H1 (cell line): ENCODE measurements around the gene MRPL50. TPM values are rescaled to one million over a fixed set of nuclear protein-coding genes. Genes with fewer than 3 reads are reported as not detected.

ENCODE experiments used
- CTCF ChIA-PET: fragments of 300-600 bp; sonication (Branson Sonifier 250); formaldehyde crosslinking; loops from one replicate; lab custom pipeline; 2021; ENCODE audit not compliant: partially characterized antibody; lab: Charles Lee
- POLR2A ChIA-PET: fragments of 300-600 bp; sonication (Branson Sonifier 250); formaldehyde crosslinking; loops from one replicate; lab custom pipeline; 2021; ENCODE audit warnings: inconsistent platforms; ENCODE audit not compliant: partially characterized antibody; lab: Charles Lee
- DNase-seq, 2 experiments: peaks; one replicate each; pipeline versions ENCODE4 v3.0.0 to v3.0.0-alpha.2; 2010 to 2022; ENCODE audit warnings: low spot score in 2 of 2, low read depth in 1 of 2, mixed read lengths in 1 of 2
- FAIRE-seq: peaks from 2 replicates; lab custom pipeline; 2011; peaks lifted over from hg19 to GRCh38; lab: Jason Lieb, UNC
- H2AFZ ChIP-seq: 2 replicates; pipeline ENCODE4 v1.8.1; 2012; ENCODE audit warnings: low read length, inconsistent platforms
- H2AK5ac ChIP-seq: 2 replicates; pipeline ENCODE4 v1.6.1; 2013; ENCODE audit warnings: low read depth, low read length
- H2BK120ac ChIP-seq: replicated peaks from 2 replicates; pipeline ENCODE3; 2013; ENCODE audit warnings: low read depth, low read length, inconsistent platforms
- H2BK12ac ChIP-seq: 2 replicates; pipeline ENCODE4 v1.6.1; 2013; ENCODE audit warnings: low read depth, low read length
- H2BK15ac ChIP-seq: 2 replicates; pipeline ENCODE4 v1.6.1; 2013; ENCODE audit warnings: low read length
- H2BK20ac ChIP-seq: 2 replicates; pipeline ENCODE4 v1.6.1; 2013; ENCODE audit warnings: low read length
- H2BK5ac ChIP-seq: 2 replicates; pipeline ENCODE4 v1.6.1; 2013; ENCODE audit warnings: low read depth, low read length
- H3K14ac ChIP-seq: 2 replicates; pipeline ENCODE4 v1.6.1; 2013; ENCODE audit warnings: inconsistent platforms; ENCODE audit not compliant: insufficient read length
- H3K18ac ChIP-seq: 2 replicates; pipeline ENCODE4 v1.6.1; 2013; ENCODE audit warnings: low read length; ENCODE audit errors: extremely low read depth
- H3K23ac ChIP-seq: 2 replicates; pipeline ENCODE4 v1.6.1; 2013; ENCODE audit warnings: inconsistent platforms; ENCODE audit not compliant: insufficient read length
- H3K23me2 ChIP-seq: 2 replicates; pipeline ENCODE4 v1.6.1; 2013; ENCODE audit warnings: low read depth, low read length
- H3K27ac ChIP-seq: 2 replicates; pipeline ENCODE4 v1.6.1; 2011; ENCODE audit warnings: low read depth, low read length, inconsistent platforms
- H3K27me3 ChIP-seq, 4 experiments: replicated peaks in 1 of 4; 1 replicate in 1 of 4; 2 replicates in 3 of 4; pipeline versions ENCODE4 v1.6.1 to v1.8.1; 2011 to 2013; ENCODE audit warnings: low read length in 3 of 4, mild to moderate bottlenecking in 3 of 4, inconsistent platforms in 2 of 4, mixed read lengths in 2 of 4, moderate library complexity in 1 of 4; ENCODE audit not compliant: control insufficient read depth in 3 of 4, insufficient read depth in 3 of 4; ENCODE audit errors: extremely low read depth in 1 of 4
- H3K36me3 ChIP-seq, 4 experiments: 2 replicates each; pipeline versions ENCODE4 v1.6.1 to v1.8.1; 2011 to 2013; ENCODE audit warnings: mild to moderate bottlenecking in 4 of 4, low read length in 3 of 4, moderate library complexity in 2 of 4, control low read depth in 1 of 4, inconsistent platforms in 1 of 4; ENCODE audit not compliant: insufficient read depth in 4 of 4, control insufficient read depth in 2 of 4
- H3K4ac ChIP-seq: replicated peaks from 2 replicates; pipeline ENCODE3; 2013; ENCODE audit warnings: low read length, low read depth, mixed read lengths, inconsistent platforms; ENCODE audit not compliant: insufficient read length
- H3K4me1 ChIP-seq, 4 experiments: replicated peaks in 1 of 4; 1 replicate in 1 of 4; 2 replicates in 3 of 4; pipeline versions ENCODE4 v1.6.1 to v1.8.1; 2011 to 2013; ENCODE audit warnings: low read length in 3 of 4, inconsistent platforms in 2 of 4, mixed read lengths in 1 of 4; ENCODE audit not compliant: insufficient read depth in 4 of 4, control insufficient read depth in 3 of 4
- H3K4me2 ChIP-seq, 2 experiments: 2 replicates each; pipeline versions ENCODE4 v1.6.1 to v1.8.1; 2011 to 2013; ENCODE audit warnings: low read depth in 2 of 2, low read length in 2 of 2, control low read depth in 1 of 2, inconsistent platforms in 1 of 2, mild to moderate bottlenecking in 1 of 2; ENCODE audit not compliant: insufficient read depth in 1 of 2
- H3K4me3 ChIP-seq, 4 experiments: fragments of 200-600, 300-600 bp in 1 of 4; sonication (generic), shearing (Covaris generic), sonication (Bioruptor Twin) in 1 of 4; 2 replicates each; pipeline versions ENCODE4 v1.5.1 to v1.8.1; 2011 to 2016; ENCODE audit warnings: low read length in 4 of 4, low read depth in 3 of 4, control low read depth in 2 of 4, inconsistent platforms in 2 of 4, mild to moderate bottlenecking in 2 of 4, mixed read lengths in 1 of 4, moderate library complexity in 1 of 4; ENCODE audit not compliant: insufficient read depth in 2 of 4; ENCODE audit errors: extremely low read depth in 1 of 4
- H3K56ac ChIP-seq: replicated peaks from 2 replicates; pipeline ENCODE3; 2013; ENCODE audit warnings: low read depth, mild to moderate bottlenecking, mixed read lengths, low read length, inconsistent platforms; ENCODE audit not compliant: insufficient read length
- H3K79me1 ChIP-seq: 2 replicates; pipeline ENCODE4 v1.6.1; 2013; ENCODE audit warnings: low read depth, low read length, control low read depth
- H3K79me2 ChIP-seq, 2 experiments: 2 replicates each; pipeline versions ENCODE4 v1.6.1 to v1.8.1; 2012 to 2013; ENCODE audit warnings: low read length in 2 of 2, mild to moderate bottlenecking in 2 of 2, inconsistent platforms in 1 of 2; ENCODE audit not compliant: insufficient read depth in 2 of 2, control insufficient read depth in 1 of 2
- H3K9ac ChIP-seq, 4 experiments: replicated peaks in 1 of 4; 1 replicate in 1 of 4; 2 replicates in 3 of 4; pipeline versions ENCODE4 v1.6.1 to v1.8.1; 2011 to 2013; ENCODE audit warnings: low read depth in 3 of 4, low read length in 3 of 4, control low read depth in 2 of 4, mild to moderate bottlenecking in 2 of 4, moderate library complexity in 2 of 4, inconsistent platforms in 1 of 4; ENCODE audit errors: extremely low read depth in 1 of 4
- H3K9me3 ChIP-seq, 2 experiments: 2 replicates each; pipeline versions ENCODE4 v1.6.1 to v1.8.1; 2012 to 2013; ENCODE audit warnings: mild to moderate bottlenecking in 2 of 2, moderate library complexity in 2 of 2, control low read depth in 1 of 2, inconsistent platforms in 1 of 2, low read depth in 1 of 2, low read length in 1 of 2, mixed read lengths in 1 of 2; ENCODE audit not compliant: insufficient read depth in 2 of 2
- H4K20me1 ChIP-seq, 2 experiments: replicated peaks in 1 of 2; 2 replicates each; pipeline versions ENCODE3 to v1.8.1; 2011 to 2013; ENCODE audit warnings: inconsistent platforms in 2 of 2, low read length in 2 of 2, mild to moderate bottlenecking in 1 of 2; ENCODE audit not compliant: insufficient read depth in 2 of 2, control insufficient read depth in 1 of 2
- H4K5ac ChIP-seq: 2 replicates; pipeline ENCODE4 v1.6.1; 2013; ENCODE audit warnings: low read length, low read depth, mixed read lengths, inconsistent platforms; ENCODE audit not compliant: insufficient read length
- H4K8ac ChIP-seq: 2 replicates; pipeline ENCODE4 v1.8.0; 2013; ENCODE audit warnings: mild to moderate bottlenecking, moderate library complexity, low read length, inconsistent platforms; ENCODE audit not compliant: insufficient read depth; ENCODE audit errors: extremely low read depth
- H4K91ac ChIP-seq: replicated peaks from 2 replicates; pipeline ENCODE3; 2013; ENCODE audit warnings: low read length, mixed read lengths, inconsistent platforms; ENCODE audit not compliant: insufficient read length
- CEBPB ChIP-seq: IDR thresholded peaks from 2 replicates; pipeline ENCODE4 v1.6.1; 2012; ENCODE audit warnings: low read depth, low read length
- CTBP2 ChIP-seq: IDR thresholded peaks from 2 replicates; pipeline ENCODE4 v1.7.0; 2011; ENCODE audit warnings: borderline replicate concordance, mild to moderate bottlenecking, moderate library complexity, mixed read lengths, low read length; ENCODE audit not compliant: insufficient read depth, insufficient read length
- FOSL1 ChIP-seq: IDR thresholded peaks from 2 replicates; pipeline ENCODE4 v1.6.1; 2011; ENCODE audit warnings: mild to moderate bottlenecking, low read depth, low read length, moderate library complexity; ENCODE audit not compliant: insufficient read depth
- JUN ChIP-seq: IDR thresholded peaks from 2 replicates; pipeline ENCODE4 v1.6.1; 2011; ENCODE audit warnings: low read depth, mild to moderate bottlenecking, improper control_type of control experiment, low read length
- KDM1A ChIP-seq: fragments of 200-600, 300-600 bp; sonication (generic); IDR thresholded peaks from 2 replicates; pipeline ENCODE4 v1.7.1; 2016; ENCODE audit warnings: mild to moderate bottlenecking, low read length, borderline replicate concordance
- POLR2A ChIP-seq, 2 experiments: IDR thresholded peaks; 1 replicate in 1 of 2; 2 replicates in 1 of 2; pipeline ENCODE4 v1.6.1; 2011; ENCODE audit warnings: low read depth in 2 of 2, low read length in 2 of 2, mild to moderate bottlenecking in 2 of 2; ENCODE audit errors: control extremely low read depth in 1 of 2
- POU5F1 ChIP-seq: IDR thresholded peaks from 2 replicates; pipeline ENCODE4 v1.6.1; 2011; ENCODE audit warnings: low read depth, mild to moderate bottlenecking, low read length, moderate library complexity
- RBBP5 ChIP-seq: IDR thresholded peaks from 2 replicates; pipeline ENCODE4 v1.7.1; 2012; ENCODE audit warnings: low read depth, mild to moderate bottlenecking, inconsistent platforms, low read length, moderate library complexity, borderline replicate concordance
- SAP30 ChIP-seq: fragments of 300-600 bp; sonication (generic); IDR thresholded peaks from 2 replicates; pipeline ENCODE4 v1.7.1; 2012; ENCODE audit warnings: low read length, moderate library complexity, mild to moderate bottlenecking, inconsistent platforms; ENCODE audit not compliant: insufficient read depth, insufficient replicate concordance
- SP2 ChIP-seq: IDR thresholded peaks from 2 replicates; pipeline ENCODE4 v1.6.1; 2012; ENCODE audit warnings: mild to moderate bottlenecking, low read length, inconsistent platforms
- TCF12 ChIP-seq: IDR thresholded peaks from 2 replicates; pipeline ENCODE4 v1.6.1; 2011; ENCODE audit warnings: low read depth, mild to moderate bottlenecking, low read length
- YY1 ChIP-seq: IDR thresholded peaks from 2 replicates; pipeline ENCODE4 v1.6.1; 2011; ENCODE audit warnings: low read depth, mild to moderate bottlenecking, low read length
- polyA plus RNA-seq, 7 experiments: library from polyadenylated mRNA; depleted of rRNA in 3 of 7; stranded (reverse) in 5 of 7; unstranded in 2 of 7; fragments of >200 nt in 5 of 7; fragments of 200-250 nt in 2 of 7; gene quantifications; 1 replicate in 5 of 7; 2 replicates in 1 of 7; 4 replicates in 1 of 7; pipeline versions ENCODE4 v1.2.1 to v1.2.3, GENCODE V29; 2011 to 2013; ENCODE audit warnings: missing spikeins in 2 of 7, mixed read lengths in 2 of 7
- total RNA-seq: library from RNA; stranded (reverse); fragmentation: NEBNext Ultra II Directional; extraction: Animal tissue kit (Norgen Biotek cat#: 25700); gene quantifications from 2 replicates; pipeline ENCODE4 v1.2.1, GENCODE V29; 2021

The MRPL50 gene
- total and polyA plus RNA-seq, 2 of the 8 experiments (the other 6 are each of a cell fraction or from before 2014, with no cell fraction given) = 17.8 to 25.1 TPM

- no peak overlapping the region for H2AK5ac ChIP-seq
- no peak overlapping the region for H2BK20ac ChIP-seq
- no peak overlapping the region for H4K8ac ChIP-seq
- H2AFZ ChIP-seq = no peak overlapping the region
- H3K56ac ChIP-seq = no peak overlapping the region
- H3K36me3 ChIP-seq = no peaks in the 10 kb centered on the region
- H2BK15ac ChIP-seq = no peak overlapping the region
- no peak overlapping the region for H3K27ac ChIP-seq
- H2BK5ac ChIP-seq = no peak overlapping the region
- no peaks in the 10 kb centered on the region for H3K27me3 ChIP-seq
- H3K4me3 ChIP-seq = no peak overlapping the region
- no peaks in the 10 kb centered on the region for H3K4me1 ChIP-seq
- TF ChIP-seq CEBPB (no peak), JUN (no peak), TCF12 (no peak), POU5F1 (no peak), KDM1A (no peak), FOSL1 (no peak), YY1 (no peak), POLR2A (IDR thresholded peaks at IDR 0.05; ENCODE audit: control extremely low read depth in 1 of 2, low read depth in 2 of 2, low read length in 2 of 2) (no peak), SAP30 (no peak), SP2 (no peak), CTBP2 (no peak), RBBP5 (no peak)
- no peak overlapping the region for H3K9ac ChIP-seq
- no peak overlapping the region for H3K18ac ChIP-seq
- ChIA-PET CTCF (interaction anchor here (0.6 kb wide), 1 partner anchor 951 kb away, joined by 3 read pairs; no protein-coding TSS in a partner anchor), POLR2A (no interaction called here)
- no peaks in the 10 kb centered on the region for H4K20me1 ChIP-seq
- H3K9me3 ChIP-seq = no peaks in the 10 kb centered on the region
- no peaks in the 10 kb centered on the region for H3K23me2 ChIP-seq
- H3K23ac ChIP-seq = no peak overlapping the region
- no peak overlapping the region for H4K5ac ChIP-seq
- no peak for DNase-seq
- H4K91ac ChIP-seq = no peak overlapping the region
- no peak overlapping the region for H3K4ac ChIP-seq
- no peak overlapping the region for H2BK120ac ChIP-seq
- no peaks in the 10 kb centered on the region for H3K79me2 ChIP-seq
- FAIRE-seq = no peak
- H2BK12ac ChIP-seq = no peak overlapping the region
- H3K14ac ChIP-seq = no peak overlapping the region
- H3K79me1 ChIP-seq = no peaks in the 10 kb centered on the region
- no peak overlapping the region for H3K4me2 ChIP-seq
Observed at GRCh38 chr9:101365181-101365580, 33.2 kb downstream of the MRPL50 start.
